Non-pigmented ciliary epithelial cell (primary cell): ENCODE data around the gene NXPH2.
"Not testable (repeated sequence)": the region's sequence is repeated elsewhere in the genome, so short reads cannot be mapped to it uniquely, and the experiment has no call there.

Experiments
- DNase-seq: peaks from one replicate; pipeline ENCODE4 v3.0.0-alpha.2; 2010; ENCODE audit warnings: low read depth

Gene NXPH2

DNA sequence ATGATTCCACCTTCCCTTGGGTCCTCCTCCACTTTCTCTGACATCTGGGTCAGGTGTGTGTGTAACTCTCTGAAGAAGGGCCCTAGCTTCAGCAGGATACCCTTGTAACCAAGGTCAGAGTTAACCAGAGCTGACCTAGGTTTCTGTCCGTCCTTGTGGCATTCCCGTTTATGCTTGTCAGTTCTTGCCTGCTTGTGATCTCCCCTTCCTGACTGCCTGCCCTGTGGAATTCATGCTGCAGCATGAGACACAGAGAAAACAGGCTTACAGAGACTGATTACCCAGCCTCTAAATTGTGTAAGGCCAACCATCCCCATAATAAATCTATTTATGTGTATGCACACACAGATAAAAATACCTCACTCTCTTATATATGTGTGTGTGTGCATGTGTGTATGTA lies 22.8 kb downstream of the NXPH2 start:
- no peak for DNase-seq

DNA sequence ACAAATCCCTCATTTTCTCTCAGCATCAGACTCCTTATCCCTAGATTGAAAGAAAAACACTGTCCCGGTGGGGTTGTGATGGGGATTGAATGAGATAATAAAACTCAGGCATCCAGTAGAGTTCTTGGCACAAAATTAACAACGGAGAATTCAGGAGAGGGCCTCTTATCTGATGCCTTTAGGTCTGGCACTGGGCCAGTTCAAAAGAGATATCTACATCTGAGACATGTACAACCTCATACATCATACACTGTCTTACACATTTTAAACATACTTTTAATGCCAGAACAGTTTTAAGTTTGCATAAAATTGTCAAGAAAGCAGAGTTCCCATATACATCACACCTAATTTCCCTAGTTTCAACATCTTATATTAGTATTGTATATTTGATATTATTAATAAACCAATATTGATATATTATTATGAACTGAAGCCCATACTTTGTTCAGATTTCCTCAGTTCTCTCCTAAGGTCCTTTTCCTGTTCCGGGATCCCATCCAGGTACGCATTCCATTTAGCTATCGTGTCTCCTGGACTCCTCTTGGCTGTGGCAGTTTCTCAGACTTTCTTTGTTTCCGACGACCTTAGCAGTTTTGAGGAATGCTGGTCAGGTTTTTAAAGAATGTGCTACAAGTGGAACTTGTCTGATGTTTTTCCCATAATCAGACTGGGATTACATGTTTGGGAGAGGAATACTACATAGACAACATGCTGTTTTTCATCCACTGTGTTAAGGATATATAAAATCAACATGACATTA lies 27.8 kb downstream of the NXPH2 start:
- DNase-seq: no peak

- no peak for DNase-seq
These were observed 35.5 kb downstream of the NXPH2 start for GRCh38 chr2:138744713-138745112.

DNA sequence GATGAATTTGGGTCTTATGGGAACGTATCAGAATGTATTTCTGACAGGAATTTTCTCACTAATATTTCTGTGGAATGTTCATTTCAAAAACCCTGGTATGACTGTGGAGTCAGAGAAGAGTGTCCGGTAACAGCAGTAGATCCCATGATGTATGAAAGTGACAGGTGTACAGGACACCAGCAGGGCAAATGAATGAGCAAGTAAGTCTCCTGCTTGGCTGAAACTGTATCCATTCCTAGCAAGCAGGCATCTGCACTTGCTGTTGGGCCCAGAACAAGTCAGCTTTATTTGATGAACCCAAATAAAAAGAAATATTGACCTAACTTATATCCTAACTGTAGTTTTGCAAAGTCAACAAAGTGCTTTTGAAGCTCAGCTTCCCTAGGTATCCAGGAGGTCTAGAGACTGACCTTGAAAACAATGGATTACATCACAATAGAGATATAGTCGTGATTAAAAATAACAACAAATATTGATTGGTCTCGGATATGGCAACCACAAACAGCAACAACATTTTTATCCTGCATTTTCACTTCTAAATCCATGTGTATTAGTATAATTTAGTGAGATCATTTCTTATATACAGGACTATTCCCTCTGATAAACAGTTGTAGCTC lies 37.6 kb downstream of the NXPH2 start:
- no peak for DNase-seq

DNA sequence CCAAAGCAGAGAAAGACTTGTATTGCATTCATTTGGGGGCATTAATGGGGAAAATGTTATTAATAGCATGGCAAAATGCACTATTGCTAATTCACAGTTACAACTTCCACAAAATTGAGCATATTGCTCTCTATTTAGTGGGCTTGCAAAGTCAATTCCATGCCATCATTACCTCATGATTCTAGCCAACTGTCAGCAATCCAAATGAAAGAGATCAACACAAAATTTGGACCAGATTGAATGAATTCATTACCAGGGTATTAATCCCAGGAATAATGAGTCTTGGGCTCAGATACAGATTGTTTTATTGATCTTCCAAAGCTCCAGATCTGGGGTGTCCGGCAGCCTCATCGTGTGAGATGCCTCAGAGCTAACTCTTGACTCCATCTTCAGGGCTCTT lies 38.3 kb downstream of the NXPH2 start:
- no peak for DNase-seq

- not testable (repeated sequence) for DNase-seq
These were observed 43.1 kb downstream of the NXPH2 start for GRCh38 chr2:138737009-138737554.

DNA sequence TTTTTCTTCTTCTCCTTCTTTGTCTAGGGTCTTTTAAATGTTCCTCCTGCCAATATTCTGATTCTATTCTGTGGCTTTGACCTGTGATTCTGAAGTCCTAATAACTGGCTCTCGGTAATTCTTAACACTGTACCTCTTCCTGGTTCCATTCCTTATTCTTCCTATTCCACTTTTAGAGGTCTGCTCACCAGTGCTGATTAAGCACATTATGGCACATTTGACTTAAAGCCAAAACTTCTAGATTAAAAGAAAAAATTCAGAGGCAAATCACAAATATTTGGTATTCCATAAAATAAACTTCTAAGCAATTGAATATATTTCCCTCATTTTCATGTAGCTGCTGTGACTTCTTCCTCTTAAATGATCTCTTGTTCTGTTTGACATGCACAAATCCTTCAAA lies 47.5 kb downstream of the NXPH2 start:
- DNase-seq: no peak

DNA sequence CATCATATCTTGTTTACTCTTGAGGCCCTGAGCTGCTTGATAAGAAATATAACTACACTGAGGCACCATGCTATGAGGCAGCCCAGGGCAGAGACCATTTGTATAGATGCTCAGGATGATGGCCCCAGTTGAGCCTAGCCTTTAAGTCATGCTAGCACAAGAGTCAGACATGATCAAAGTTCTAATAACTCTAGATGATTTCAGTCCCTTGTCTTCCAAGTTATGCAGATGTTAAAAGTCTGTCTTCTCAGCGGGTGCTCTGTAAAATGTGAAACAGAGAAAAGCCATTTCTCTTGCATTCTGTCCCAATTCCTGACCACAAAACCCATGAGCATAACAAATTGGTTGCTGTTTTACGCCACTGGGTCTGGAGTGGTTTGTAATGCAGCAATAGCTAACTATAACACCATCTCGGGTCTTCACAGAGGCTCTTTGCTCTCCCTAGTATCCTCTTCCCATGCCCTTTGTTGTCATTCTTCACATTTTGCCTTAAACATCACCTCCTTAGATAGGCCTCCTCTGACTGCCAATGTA lies 49.6 kb downstream of the NXPH2 start:
- DNase-seq: no peak

GRCh38 chr2:138727956-138728355 lies 52.2 kb downstream of the NXPH2 start:
- no peak for DNase-seq

GRCh38 chr2:138726681-138727080 lies 53.5 kb downstream of the NXPH2 start:
- DNase-seq: no peak

GRCh38 chr2:138724729-138725459 lies 55.3 kb downstream of the NXPH2 start:
- no peak for DNase-seq

GRCh38 chr2:138724327-138724726 lies 55.9 kb downstream of the NXPH2 start:
- DNase-seq: no peak

DNA sequence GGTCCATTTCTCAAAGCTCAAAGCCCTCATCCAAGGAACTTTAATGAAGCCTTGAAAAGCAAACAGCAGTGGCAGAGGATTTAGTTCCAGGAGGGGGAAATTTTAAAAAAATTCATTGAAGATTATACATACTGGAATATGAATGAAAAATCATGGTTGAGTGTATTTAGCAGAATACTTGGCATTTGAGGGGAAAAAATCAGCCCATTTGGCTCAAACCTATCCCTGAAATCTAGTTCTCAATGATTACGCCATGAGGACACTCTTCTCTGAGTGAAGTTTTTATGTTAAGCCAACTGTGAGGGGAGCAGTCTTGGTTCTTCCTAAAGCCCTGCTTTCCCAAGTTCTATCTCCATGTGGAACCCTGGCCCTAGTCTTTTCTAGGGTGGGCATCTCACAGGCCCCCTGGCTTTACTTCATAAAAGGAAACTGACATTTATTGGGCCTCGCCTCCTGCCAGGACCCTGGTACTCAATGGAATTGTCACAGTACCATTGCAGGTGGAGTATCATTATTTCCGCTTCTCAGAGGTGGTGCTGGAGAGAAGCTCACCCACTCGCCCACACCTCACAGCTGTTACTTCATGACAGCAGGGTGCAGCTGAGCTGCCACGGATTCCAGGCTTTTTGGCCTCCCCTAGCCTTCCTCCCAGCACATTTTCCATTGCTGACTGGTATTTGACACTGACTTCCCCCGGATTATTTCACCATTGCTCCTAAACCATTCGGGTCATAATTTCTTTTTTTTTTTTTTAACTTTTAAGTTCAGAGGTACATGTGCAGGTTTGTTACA lies 56.8 kb downstream of the NXPH2 start:
- DNase-seq: no peak

- no peak for DNase-seq
These were observed 57.9 kb downstream of the NXPH2 start for GRCh38 chr2:138722316-138722715.

GRCh38 chr2:138720035-138720838 lies 60.0 kb downstream of the NXPH2 start:
- no peak for DNase-seq

GRCh38 chr2:138718405-138718804 lies 61.8 kb downstream of the NXPH2 start:
- no peak for DNase-seq

- no peak for DNase-seq
These were observed 64.0 kb downstream of the NXPH2 start for GRCh38 chr2:138716183-138716582.

DNA sequence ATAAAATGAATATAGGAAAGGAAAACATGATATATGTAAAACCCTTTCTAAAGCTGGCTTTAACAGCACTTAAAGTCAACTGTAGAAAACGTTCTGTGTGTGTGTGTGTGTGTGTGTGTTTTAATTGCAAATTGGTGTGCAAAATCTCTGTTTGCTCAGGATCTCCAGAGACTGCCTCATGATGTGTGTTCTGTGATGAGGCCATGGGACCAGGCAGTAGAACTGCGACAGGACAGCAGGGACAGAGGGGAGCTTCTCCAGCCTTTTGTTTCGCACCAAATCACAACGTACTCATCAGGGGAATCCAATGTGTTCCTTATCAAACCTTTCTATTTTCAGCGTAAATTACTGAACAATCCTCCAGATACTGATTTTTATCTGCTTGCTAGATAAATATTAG lies 66.7 kb downstream of the NXPH2 start:
- DNase-seq: no peak

- no peak for DNase-seq
These were observed 67.1 kb downstream of the NXPH2 start for GRCh38 chr2:138713069-138713496.

- DNase-seq: no peak
These were observed 67.8 kb downstream of the NXPH2 start for GRCh38 chr2:138712212-138712979.
